ENCODE measurements around the gene DNMT3L. TPM values are rescaled to one million over a fixed set of nuclear protein-coding genes. Genes with fewer than 3 reads are reported as not detected.
"Not testable (repeated sequence)": the region's sequence is repeated elsewhere in the genome, so short reads cannot be mapped to it uniquely, and the experiment has no call there.

Gene DNMT3L
- polyA plus RNA-seq, 1 experiment = not detected

GRCh38 chr21:44259082-44259705, 2.5 kb downstream of the DNMT3L start:
- Histone ChIP-seq H3K4me3 (ENCODE audit: low read depth, low read length) (no peak overlapping the region), H3K27me3 (ENCODE audit: control insufficient read depth, insufficient read depth, low read length) (no peaks in the 10 kb centered on the region), H3K36me3 (ENCODE audit: control insufficient read depth, insufficient read depth, low read length) (no peaks in the 10 kb centered on the region)
- no peak for TF ChIP-seq CTCF (IDR thresholded peaks at IDR 0.05; ENCODE audit: insufficient read depth, low read depth, low read length)
- no peak for DNase-seq (ENCODE audit: low read depth)
- ChIA-PET POLR2A (no interaction called here), CTCF (interaction anchor here (0.9 kb wide), 1 partner anchor 9 kb away, joined by 3 read pairs; no protein-coding TSS in a partner anchor)

GRCh38 chr21:44258056-44258725, 3.5 kb downstream of the DNMT3L start:
- ChIA-PET POLR2A (no interaction called here), CTCF (no interaction called here)
- no peak overlapping the region for H3K4me3 ChIP-seq (ENCODE audit: low read depth, low read length)
- H3K36me3 ChIP-seq (ENCODE audit: control insufficient read depth, insufficient read depth, low read length) = no peaks in the 10 kb centered on the region
- DNase-seq (ENCODE audit: low read depth) = no peak
- H3K27me3 ChIP-seq (ENCODE audit: control insufficient read depth, insufficient read depth, low read length) = no peaks in the 10 kb centered on the region
- no peak for TF ChIP-seq CTCF (IDR thresholded peaks at IDR 0.05; ENCODE audit: insufficient read depth, low read depth, low read length)

- Histone ChIP-seq H3K4me3 (ENCODE audit: low read depth, low read length) (no peak overlapping the region), H3K27me3 (ENCODE audit: control insufficient read depth, insufficient read depth, low read length) (no peaks in the 10 kb centered on the region), H3K36me3 (ENCODE audit: control insufficient read depth, insufficient read depth, low read length) (no peaks in the 10 kb centered on the region)
- DNase-seq (ENCODE audit: low read depth) = no peak
- no peak for TF ChIP-seq CTCF (IDR thresholded peaks at IDR 0.05; ENCODE audit: insufficient read depth, low read depth, low read length)
- CTCF ChIA-PET = no interaction called here
- POLR2A ChIA-PET = no interaction called here
Measured at GRCh38 chr21:44255511-44255981, 6.2 kb downstream of the DNMT3L start.

- Histone ChIP-seq H3K4me3 (ENCODE audit: low read depth, low read length) (no peak overlapping the region), H3K36me3 (ENCODE audit: control insufficient read depth, insufficient read depth, low read length) (no peaks in the 10 kb centered on the region), H3K27me3 (ENCODE audit: control insufficient read depth, insufficient read depth, low read length) (no peaks in the 10 kb centered on the region)
- ChIA-PET CTCF (no interaction called here), POLR2A (no interaction called here)
- TF ChIP-seq CTCF (IDR thresholded peaks at IDR 0.05; ENCODE audit: insufficient read depth, low read depth, low read length) = no peak
- DNase-seq (ENCODE audit: low read depth) = no peak
Measured at GRCh38 chr21:44253832-44254710, 7.6 kb downstream of the DNMT3L start.

- DNase-seq (ENCODE audit: low read depth); H3K4me3 ChIP-seq (ENCODE audit: low read depth, low read length); H3K36me3 ChIP-seq (ENCODE audit: control insufficient read depth, insufficient read depth, low read length); CTCF ChIA-PET; POLR2A ChIA-PET; H3K27me3 ChIP-seq (ENCODE audit: control insufficient read depth, insufficient read depth, low read length): not testable (repeated sequence)
Measured at GRCh38 chr21:44249204-44250037, 12.3 kb downstream of the DNMT3L start.

- DNase-seq (ENCODE audit: low read depth); CTCF ChIA-PET; H3K4me3 ChIP-seq (ENCODE audit: low read depth, low read length); H3K36me3 ChIP-seq (ENCODE audit: control insufficient read depth, insufficient read depth, low read length); POLR2A ChIA-PET; H3K27me3 ChIP-seq (ENCODE audit: control insufficient read depth, insufficient read depth, low read length): not testable (repeated sequence)
Measured at GRCh38 chr21:44247904-44248303, 13.8 kb downstream of the DNMT3L start.

- POLR2A ChIA-PET, CTCF ChIA-PET: not testable (repeated sequence)
Measured at GRCh38 chr21:44243980-44244379, 17.7 kb downstream of the DNMT3L start.

GRCh38 chr21:44241281-44241680, 20.4 kb downstream of the DNMT3L start:
- H3K4me3 ChIP-seq (ENCODE audit: low read depth, low read length); DNase-seq (ENCODE audit: low read depth); POLR2A ChIA-PET; H3K36me3 ChIP-seq (ENCODE audit: control insufficient read depth, insufficient read depth, low read length); CTCF ChIA-PET; H3K27me3 ChIP-seq (ENCODE audit: control insufficient read depth, insufficient read depth, low read length): not testable (repeated sequence)

More at GRCh38 chr21:44243980-44244379, 17.7 kb downstream of the DNMT3L start:
- H3K4me3 ChIP-seq (ENCODE audit: low read depth, low read length); H3K36me3 ChIP-seq (ENCODE audit: control insufficient read depth, insufficient read depth, low read length); H3K27me3 ChIP-seq (ENCODE audit: control insufficient read depth, insufficient read depth, low read length); DNase-seq (ENCODE audit: low read depth): not testable (repeated sequence)

Data from BJ (cell line).